GM20431 (cell line): Measurements from ENCODE around the gene HMGN2.
"Not testable (repeated sequence)": the region's sequence is repeated elsewhere in the genome, so short reads cannot be mapped to it uniquely, and the experiment has no call there.

ENCODE experiments used
- in situ Hi-C: fragments of 300-500 bp; cut with MseI, MboI; formaldehyde crosslinking; loops from one replicate; pipeline ENCODE4 v1.15.0; 2020; ENCODE audit warnings: low sequenced_read_pairs; ENCODE audit not compliant: unreplicated experiment

HMGN2 gene

GRCh38 chr1:26476958-26477357, 4.7 kb downstream of the HMGN2 start:
- in situ Hi-C loops: no loop called here

GRCh38 chr1:26477446-26478152, 5.4 kb downstream of the HMGN2 start:
- in situ Hi-C loops: no loop called here

GRCh38 chr1:26478159-26478558, 5.9 kb downstream of the HMGN2 start:
- in situ Hi-C loops: no loop called here

- in situ Hi-C loops: no loop called here
Measured at GRCh38 chr1:26478988-26479387, 6.7 kb downstream of the HMGN2 start.

- in situ Hi-C loops: no loop called here
Measured at GRCh38 chr1:26482921-26483320, 10.7 kb downstream of the HMGN2 start.

GRCh38 chr1:26483980-26484379, 11.7 kb downstream of the HMGN2 start:
- in situ Hi-C loops: no loop called here

- in situ Hi-C loops: no loop called here
Measured at GRCh38 chr1:26490155-26490554, 17.9 kb downstream of the HMGN2 start.

- in situ Hi-C loops: no loop called here
Measured at GRCh38 chr1:26493267-26493666, 21.0 kb downstream of the HMGN2 start.

- in situ Hi-C loops: no loop called here
Measured at GRCh38 chr1:26493938-26494337, 21.7 kb downstream of the HMGN2 start.

GRCh38 chr1:26496861-26497260, 24.6 kb downstream of the HMGN2 start:
- in situ Hi-C loops: no loop called here

- in situ Hi-C loops: no loop called here
Measured at GRCh38 chr1:26498894-26499293, 26.7 kb downstream of the HMGN2 start.

- in situ Hi-C loops: no loop called here
Measured at GRCh38 chr1:26500488-26501175, 28.4 kb downstream of the HMGN2 start.

- in situ Hi-C loops: not testable (repeated sequence)
Measured at GRCh38 chr1:26510711-26511110, 38.5 kb downstream of the HMGN2 start.

GRCh38 chr1:26515836-26516235, 43.6 kb downstream of the HMGN2 start:
- in situ Hi-C loops: not testable (repeated sequence)

GRCh38 chr1:26516987-26517765, 44.9 kb downstream of the HMGN2 start:
- in situ Hi-C loops: no loop called here

GRCh38 chr1:26517766-26518049, 45.5 kb downstream of the HMGN2 start:
- in situ Hi-C loops: no loop called here

- in situ Hi-C loops: no loop called here
Measured at GRCh38 chr1:26518355-26518754, 46.1 kb downstream of the HMGN2 start.

- in situ Hi-C loops: no loop called here
Measured at GRCh38 chr1:26520339-26520738, 48.1 kb downstream of the HMGN2 start.

- in situ Hi-C loops: no loop called here
Measured at GRCh38 chr1:26521669-26522030, 49.4 kb downstream of the HMGN2 start.

- in situ Hi-C loops: no loop called here
Measured at GRCh38 chr1:26522073-26522472, 49.8 kb downstream of the HMGN2 start.

GRCh38 chr1:26524181-26524580, 51.9 kb downstream of the HMGN2 start:
- in situ Hi-C loops: no loop called here
